WTC11 (cell line): ENCODE results near the gene C2orf72. TPM values are rescaled to one million over a fixed set of nuclear protein-coding genes. Genes with fewer than 3 reads are reported as not detected.

Experiments
- ATAC-seq: fragments of 200-7000 bp; cut with Tn5 transposase; 2 replicates; pipeline ENCODE4 v1.10.0; 2021; ENCODE audit warnings: mild to moderate bottlenecking, moderate library complexity
- CTCF ChIA-PET: fragments of 300-600 bp; sonication (Branson Sonifier 250); formaldehyde crosslinking; loops from one replicate; lab custom pipeline; 2021; ENCODE audit warnings: antibody characterized with exemption; lab: Charles Lee
- POLR2A ChIA-PET: fragments of 350-600 bp; sonication (Branson Sonifier 250); formaldehyde crosslinking; loops from one replicate; lab custom pipeline; 2021; ENCODE audit warnings: antibody characterized with exemption; lab: Charles Lee
- DNase-seq: peaks from one replicate; pipeline ENCODE4 v3.0.0; 2021; ENCODE audit warnings: low spot score
- H3K27ac Mint-ChIP-seq: 2 replicates; pipeline ENCODE4 v1.8.0; 2021; ENCODE audit warnings: mixed read lengths
- H3K27me3 Mint-ChIP-seq: 2 replicates; pipeline ENCODE4 v1.8.0; 2021; ENCODE audit warnings: low read depth, mild to moderate bottlenecking, moderate library complexity, mixed read lengths
- H3K36me3 Mint-ChIP-seq: 2 replicates; pipeline ENCODE4 v1.8.0; 2021; ENCODE audit warnings: mixed read lengths
- H3K4me1 Mint-ChIP-seq: 2 replicates; pipeline ENCODE4 v1.8.0; 2022; ENCODE audit warnings: mixed read lengths
- H3K4me3 Mint-ChIP-seq: 2 replicates; pipeline ENCODE4 v1.8.0; 2021; ENCODE audit warnings: mild to moderate bottlenecking, moderate library complexity, mixed read lengths
- H3K9me3 Mint-ChIP-seq: 2 replicates; pipeline ENCODE4 v1.8.0; 2021; ENCODE audit warnings: mixed read lengths
- ATF1 ChIP-seq: sonication (generic); formaldehyde crosslinking; IDR thresholded peaks from 2 replicates; pipeline ENCODE4 v1.8.1; 2023; ENCODE audit warnings: mild to moderate bottlenecking, moderate library complexity, missing genetic modification reagents
- CREM ChIP-seq: sonication (generic); formaldehyde crosslinking; IDR thresholded peaks from 2 replicates; pipeline ENCODE4 v1.8.1; 2022; ENCODE audit warnings: mild to moderate bottlenecking, missing genetic modification reagents, moderate library complexity
- E2F4 ChIP-seq: sonication (generic); formaldehyde crosslinking; IDR thresholded peaks from 2 replicates; pipeline ENCODE4 v1.8.1; 2022; ENCODE audit warnings: low read depth, mild to moderate bottlenecking, moderate library complexity, missing genetic modification reagents, borderline replicate concordance
- EMX1 ChIP-seq: fragments of 250-450 bp; sonication (Bioruptor Pico); IDR thresholded peaks from 2 replicates; pipeline ENCODE4 v1.8.0; 2021; ENCODE audit warnings: mild to moderate bottlenecking
- ESRRA ChIP-seq: sonication (generic); formaldehyde crosslinking; IDR thresholded peaks from 2 replicates; pipeline ENCODE4 v1.8.1; 2022; ENCODE audit warnings: mild to moderate bottlenecking, missing genetic modification reagents, borderline replicate concordance
- FOXJ3 ChIP-seq: sonication (generic); formaldehyde crosslinking; IDR thresholded peaks from 2 replicates; pipeline ENCODE4 v1.9.0; 2021; ENCODE audit warnings: missing genetic modification reagents, mild to moderate bottlenecking, borderline replicate concordance
- GTF2I ChIP-seq: fragments of 250-450 bp; sonication (Bioruptor Pico); conservative IDR thresholded peaks from 2 replicates; pipeline ENCODE4 v1.4.0; 2021; ENCODE audit warnings: mild to moderate bottlenecking
- HMGXB4 ChIP-seq: sonication (generic); formaldehyde crosslinking; IDR thresholded peaks from 2 replicates; pipeline ENCODE4 v1.8.1; 2023; ENCODE audit warnings: mild to moderate bottlenecking, moderate library complexity, missing genetic modification reagents
- KAT7 ChIP-seq: sonication (generic); formaldehyde crosslinking; IDR thresholded peaks from 2 replicates; pipeline ENCODE4 v1.8.1; 2023; ENCODE audit warnings: missing genetic modification reagents, mild to moderate bottlenecking, borderline replicate concordance
- MYBL2 ChIP-seq: sonication (generic); formaldehyde crosslinking; IDR thresholded peaks from 2 replicates; pipeline ENCODE4 v1.8.1; 2023; ENCODE audit warnings: mild to moderate bottlenecking, moderate library complexity, missing genetic modification reagents
- RORB ChIP-seq: fragments of 250-450 bp; sonication (Bioruptor Pico); IDR thresholded peaks from 2 replicates; pipeline ENCODE4 v1.9.0; 2021; ENCODE audit warnings: mild to moderate bottlenecking
- TEAD1 ChIP-seq: sonication (generic); formaldehyde crosslinking; IDR thresholded peaks from 2 replicates; pipeline ENCODE4 v1.8.0; 2022; ENCODE audit warnings: mild to moderate bottlenecking, missing genetic modification reagents
- TEAD4 ChIP-seq: sonication (generic); formaldehyde crosslinking; IDR thresholded peaks from 2 replicates; pipeline ENCODE4 v1.8.0; 2022; ENCODE audit warnings: mild to moderate bottlenecking, missing genetic modification reagents
- ZNF121 ChIP-seq: sonication (generic); formaldehyde crosslinking; IDR thresholded peaks from 2 replicates; pipeline ENCODE4 v1.8.0; 2023; ENCODE audit warnings: missing genetic modification reagents
- total RNA-seq: library from RNA; stranded (reverse); gene quantifications from 3 replicates; pipeline ENCODE4 v1.2.3, GENCODE V29; 2021
- TF ChIP-seq, protein P1 (sequence below): fragments of 250-450 bp; sonication (Bioruptor Pico); conservative IDR thresholded peaks from 2 replicates; pipeline ENCODE4 v1.9.0; 2021; ENCODE audit warnings: mild to moderate bottlenecking
- TF ChIP-seq, protein P2 (sequence below): fragments of 250-450 bp; sonication (Bioruptor Pico); IDR thresholded peaks from 2 replicates; pipeline ENCODE4 v1.8.0; 2021; ENCODE audit warnings: mild to moderate bottlenecking
- TF ChIP-seq, protein P3 (sequence below): fragments of 250-450 bp; sonication (Bioruptor Pico); IDR thresholded peaks from 2 replicates; pipeline ENCODE4 v1.9.0; 2021; ENCODE audit warnings: mild to moderate bottlenecking
- TF ChIP-seq, protein P4 (sequence below): fragments of 250-450 bp; sonication (Bioruptor Pico); IDR thresholded peaks from 2 replicates; pipeline ENCODE4 v1.9.0; 2021; ENCODE audit warnings: mild to moderate bottlenecking, borderline replicate concordance
- TF ChIP-seq, protein P5 (sequence below): sonication (generic); formaldehyde crosslinking; IDR thresholded peaks from 2 replicates; pipeline ENCODE4 v1.8.1; 2023; ENCODE audit warnings: mild to moderate bottlenecking, missing genetic modification reagents, moderate library complexity

The C2orf72 gene
- total RNA-seq, 1 experiment from 2014 or later, result 1.7 TPM

GRCh38 chr2:231084565-231084964, 47.2 kb downstream of the C2orf72 start (continued):
- TF ChIP-seq, protein P1, sequence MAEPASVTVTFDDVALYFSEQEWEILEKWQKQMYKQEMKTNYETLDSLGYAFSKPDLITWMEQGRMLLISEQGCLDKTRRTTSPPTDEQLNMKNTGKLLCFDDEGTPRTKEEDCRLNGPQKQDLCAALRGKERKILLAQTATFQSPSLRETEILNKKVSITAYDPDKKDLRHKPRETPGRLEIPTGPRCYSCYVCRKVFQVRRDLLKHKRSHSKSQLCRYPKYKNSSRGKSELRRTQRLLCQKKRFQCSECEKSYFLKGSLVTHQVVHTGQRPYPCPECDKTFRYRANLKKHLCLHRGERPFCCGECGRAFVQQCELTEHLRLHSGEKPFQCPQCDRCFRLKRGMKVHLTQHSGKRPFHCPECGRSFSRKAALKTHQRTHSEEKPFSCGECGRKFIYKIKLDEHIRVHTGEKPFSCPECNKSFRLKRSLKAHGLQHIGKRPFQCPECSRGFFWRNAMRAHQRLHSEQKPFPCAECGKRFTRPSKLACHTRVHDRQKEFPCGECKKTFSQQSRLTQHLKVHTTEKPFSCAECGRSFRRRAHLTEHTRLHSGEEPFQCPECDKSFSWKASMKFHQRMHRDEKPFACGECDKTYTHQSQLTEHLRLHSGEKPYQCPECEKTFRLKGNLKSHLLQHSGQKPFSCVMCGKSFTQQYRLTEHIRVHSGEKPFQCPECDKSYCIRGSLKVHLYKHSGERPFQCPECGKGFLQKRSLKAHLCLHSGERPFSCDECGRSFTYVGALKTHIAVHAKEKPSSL, result no peak
- no peak for TF ChIP-seq CREM
- TF ChIP-seq, protein P2, sequence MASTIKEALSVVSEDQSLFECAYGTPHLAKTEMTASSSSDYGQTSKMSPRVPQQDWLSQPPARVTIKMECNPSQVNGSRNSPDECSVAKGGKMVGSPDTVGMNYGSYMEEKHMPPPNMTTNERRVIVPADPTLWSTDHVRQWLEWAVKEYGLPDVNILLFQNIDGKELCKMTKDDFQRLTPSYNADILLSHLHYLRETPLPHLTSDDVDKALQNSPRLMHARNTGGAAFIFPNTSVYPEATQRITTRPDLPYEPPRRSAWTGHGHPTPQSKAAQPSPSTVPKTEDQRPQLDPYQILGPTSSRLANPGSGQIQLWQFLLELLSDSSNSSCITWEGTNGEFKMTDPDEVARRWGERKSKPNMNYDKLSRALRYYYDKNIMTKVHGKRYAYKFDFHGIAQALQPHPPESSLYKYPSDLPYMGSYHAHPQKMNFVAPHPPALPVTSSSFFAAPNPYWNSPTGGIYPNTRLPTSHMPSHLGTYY (CRISPR knock-in tag), result no peak
- TF ChIP-seq ZNF121 (CRISPR knock-in tag), result no peak
- TF ChIP-seq TEAD4, result no peak
- TF ChIP-seq, protein P3, sequence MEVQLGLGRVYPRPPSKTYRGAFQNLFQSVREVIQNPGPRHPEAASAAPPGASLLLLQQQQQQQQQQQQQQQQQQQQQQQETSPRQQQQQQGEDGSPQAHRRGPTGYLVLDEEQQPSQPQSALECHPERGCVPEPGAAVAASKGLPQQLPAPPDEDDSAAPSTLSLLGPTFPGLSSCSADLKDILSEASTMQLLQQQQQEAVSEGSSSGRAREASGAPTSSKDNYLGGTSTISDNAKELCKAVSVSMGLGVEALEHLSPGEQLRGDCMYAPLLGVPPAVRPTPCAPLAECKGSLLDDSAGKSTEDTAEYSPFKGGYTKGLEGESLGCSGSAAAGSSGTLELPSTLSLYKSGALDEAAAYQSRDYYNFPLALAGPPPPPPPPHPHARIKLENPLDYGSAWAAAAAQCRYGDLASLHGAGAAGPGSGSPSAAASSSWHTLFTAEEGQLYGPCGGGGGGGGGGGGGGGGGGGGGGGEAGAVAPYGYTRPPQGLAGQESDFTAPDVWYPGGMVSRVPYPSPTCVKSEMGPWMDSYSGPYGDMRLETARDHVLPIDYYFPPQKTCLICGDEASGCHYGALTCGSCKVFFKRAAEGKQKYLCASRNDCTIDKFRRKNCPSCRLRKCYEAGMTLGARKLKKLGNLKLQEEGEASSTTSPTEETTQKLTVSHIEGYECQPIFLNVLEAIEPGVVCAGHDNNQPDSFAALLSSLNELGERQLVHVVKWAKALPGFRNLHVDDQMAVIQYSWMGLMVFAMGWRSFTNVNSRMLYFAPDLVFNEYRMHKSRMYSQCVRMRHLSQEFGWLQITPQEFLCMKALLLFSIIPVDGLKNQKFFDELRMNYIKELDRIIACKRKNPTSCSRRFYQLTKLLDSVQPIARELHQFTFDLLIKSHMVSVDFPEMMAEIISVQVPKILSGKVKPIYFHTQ, result no peak

- ATAC-seq (no peak), DNase-seq (no peak)
- TF ChIP-seq RORB (no peak), TEAD1 (no peak), GTF2I (CRISPR knock-in tag) (no peak), MYBL2 (CRISPR knock-in tag) (no peak), E2F4 (CRISPR knock-in tag) (no peak), ESRRA (CRISPR knock-in tag) (no peak), ATF1 (CRISPR knock-in tag) (no peak), KAT7 (CRISPR knock-in tag) (no peak), HMGXB4 (no peak), CREM (no peak), EMX1 (CRISPR knock-in tag) (no peak), FOXJ3 (CRISPR knock-in tag) (no peak)
- TF ChIP-seq, protein P1, result no peak
- TF ChIP-seq, protein P4, sequence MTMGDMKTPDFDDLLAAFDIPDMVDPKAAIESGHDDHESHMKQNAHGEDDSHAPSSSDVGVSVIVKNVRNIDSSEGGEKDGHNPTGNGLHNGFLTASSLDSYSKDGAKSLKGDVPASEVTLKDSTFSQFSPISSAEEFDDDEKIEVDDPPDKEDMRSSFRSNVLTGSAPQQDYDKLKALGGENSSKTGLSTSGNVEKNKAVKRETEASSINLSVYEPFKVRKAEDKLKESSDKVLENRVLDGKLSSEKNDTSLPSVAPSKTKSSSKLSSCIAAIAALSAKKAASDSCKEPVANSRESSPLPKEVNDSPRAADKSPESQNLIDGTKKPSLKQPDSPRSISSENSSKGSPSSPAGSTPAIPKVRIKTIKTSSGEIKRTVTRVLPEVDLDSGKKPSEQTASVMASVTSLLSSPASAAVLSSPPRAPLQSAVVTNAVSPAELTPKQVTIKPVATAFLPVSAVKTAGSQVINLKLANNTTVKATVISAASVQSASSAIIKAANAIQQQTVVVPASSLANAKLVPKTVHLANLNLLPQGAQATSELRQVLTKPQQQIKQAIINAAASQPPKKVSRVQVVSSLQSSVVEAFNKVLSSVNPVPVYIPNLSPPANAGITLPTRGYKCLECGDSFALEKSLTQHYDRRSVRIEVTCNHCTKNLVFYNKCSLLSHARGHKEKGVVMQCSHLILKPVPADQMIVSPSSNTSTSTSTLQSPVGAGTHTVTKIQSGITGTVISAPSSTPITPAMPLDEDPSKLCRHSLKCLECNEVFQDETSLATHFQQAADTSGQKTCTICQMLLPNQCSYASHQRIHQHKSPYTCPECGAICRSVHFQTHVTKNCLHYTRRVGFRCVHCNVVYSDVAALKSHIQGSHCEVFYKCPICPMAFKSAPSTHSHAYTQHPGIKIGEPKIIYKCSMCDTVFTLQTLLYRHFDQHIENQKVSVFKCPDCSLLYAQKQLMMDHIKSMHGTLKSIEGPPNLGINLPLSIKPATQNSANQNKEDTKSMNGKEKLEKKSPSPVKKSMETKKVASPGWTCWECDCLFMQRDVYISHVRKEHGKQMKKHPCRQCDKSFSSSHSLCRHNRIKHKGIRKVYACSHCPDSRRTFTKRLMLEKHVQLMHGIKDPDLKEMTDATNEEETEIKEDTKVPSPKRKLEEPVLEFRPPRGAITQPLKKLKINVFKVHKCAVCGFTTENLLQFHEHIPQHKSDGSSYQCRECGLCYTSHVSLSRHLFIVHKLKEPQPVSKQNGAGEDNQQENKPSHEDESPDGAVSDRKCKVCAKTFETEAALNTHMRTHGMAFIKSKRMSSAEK (CRISPR knock-in tag), result no peak
- TF ChIP-seq, protein P5, sequence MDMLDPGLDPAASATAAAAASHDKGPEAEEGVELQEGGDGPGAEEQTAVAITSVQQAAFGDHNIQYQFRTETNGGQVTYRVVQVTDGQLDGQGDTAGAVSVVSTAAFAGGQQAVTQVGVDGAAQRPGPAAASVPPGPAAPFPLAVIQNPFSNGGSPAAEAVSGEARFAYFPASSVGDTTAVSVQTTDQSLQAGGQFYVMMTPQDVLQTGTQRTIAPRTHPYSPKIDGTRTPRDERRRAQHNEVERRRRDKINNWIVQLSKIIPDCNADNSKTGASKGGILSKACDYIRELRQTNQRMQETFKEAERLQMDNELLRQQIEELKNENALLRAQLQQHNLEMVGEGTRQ (CRISPR knock-in tag), result no peak
- TF ChIP-seq, all 79 proteins: peak for 0
- Mint-ChIP-seq H3K4me1 (no peaks in the 10 kb centered on the region), H3K27ac (no peak overlapping the region), H3K9me3 (peaks cover 10% of the 10 kb centered on the region), H3K4me3 (no peak overlapping the region), H3K36me3 (peaks cover 76% of the 10 kb centered on the region), H3K27me3 (no peaks in the 10 kb centered on the region)
- ChIA-PET POLR2A (no interaction called here), CTCF (interaction anchor here (1.1 kb wide), 1 partner anchor 15 kb away, joined by 3 read pairs; no protein-coding TSS in a partner anchor)
These were observed 51.4 kb downstream of the C2orf72 start for GRCh38 chr2:231088754-231089153.
